ENCODE data around the gene TTLL7.

GRCh38 chr1:83998205-83998497 lies 781 bp downstream of the TTLL7 start:
- TF ChIP-seq EZH2 (IDR thresholded peaks at IDR 0.05) (no peak), CTCF (IDR thresholded peaks at IDR 0.05) (no peak), EZH2phosphoT487 (IDR thresholded peaks at IDR 0.05) (no peak)
